Posterior cingulate gyrus (tissue), 11 donors: Measurements from ENCODE around the gene CLUH.

Experiments used
- DNase-seq, 10 donors: peaks; one replicate each; pipeline versions ENCODE4 v3.0.0 to v3.0.0-alpha.2; 2020 to 2021; ENCODE audit warnings: mixed read lengths in 3 of 10
- intact Hi-C: fragments of 100-400 bp; cut with DNase I; formaldehyde crosslinking; loops from one replicate; pipeline ENCODE4 v1.15.1; 2023

CLUH gene

DNA sequence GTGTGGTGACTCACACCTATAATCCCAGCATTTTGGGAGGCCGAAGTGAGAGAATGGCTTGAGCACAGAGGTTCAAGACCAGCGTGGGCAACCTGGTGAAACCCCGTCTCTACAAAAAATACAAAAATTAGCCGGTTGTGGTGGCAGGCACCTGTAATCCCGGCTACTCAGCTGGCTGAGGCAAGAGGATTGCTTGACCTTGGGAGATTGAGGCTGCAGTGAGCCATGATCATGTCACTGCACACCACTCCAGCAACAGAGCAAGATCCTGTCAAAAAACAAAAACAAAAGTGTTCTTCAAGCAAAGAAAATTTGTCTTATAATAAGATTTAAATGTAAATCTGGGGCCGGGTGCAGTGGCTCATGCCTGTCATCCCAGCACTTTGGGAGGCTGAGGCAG lies 66.6 kb downstream of the CLUH start:
- intact Hi-C loops: no loop called here
- DNase-seq: no peak
